Measurements from ENCODE around the gene TLR8. TPM values are rescaled to one million over a fixed set of nuclear protein-coding genes. Genes with fewer than 3 reads are reported as not detected.

TLR8 gene
- total RNA-seq, 6 experiments from 2014 or later = 0.37 to 2.2 (median 1.4) TPM

GRCh38 chrX:12945494-12945893 is 39.1 kb downstream of the TLR8 start:
- intact Hi-C loops (cut with DNase I) = loop anchor here in 1 of 2 donors (5.0 kb wide), 1 partner anchor 542 kb away; no protein-coding TSS in a partner anchor
- TF ChIP-seq, protein P1, sequence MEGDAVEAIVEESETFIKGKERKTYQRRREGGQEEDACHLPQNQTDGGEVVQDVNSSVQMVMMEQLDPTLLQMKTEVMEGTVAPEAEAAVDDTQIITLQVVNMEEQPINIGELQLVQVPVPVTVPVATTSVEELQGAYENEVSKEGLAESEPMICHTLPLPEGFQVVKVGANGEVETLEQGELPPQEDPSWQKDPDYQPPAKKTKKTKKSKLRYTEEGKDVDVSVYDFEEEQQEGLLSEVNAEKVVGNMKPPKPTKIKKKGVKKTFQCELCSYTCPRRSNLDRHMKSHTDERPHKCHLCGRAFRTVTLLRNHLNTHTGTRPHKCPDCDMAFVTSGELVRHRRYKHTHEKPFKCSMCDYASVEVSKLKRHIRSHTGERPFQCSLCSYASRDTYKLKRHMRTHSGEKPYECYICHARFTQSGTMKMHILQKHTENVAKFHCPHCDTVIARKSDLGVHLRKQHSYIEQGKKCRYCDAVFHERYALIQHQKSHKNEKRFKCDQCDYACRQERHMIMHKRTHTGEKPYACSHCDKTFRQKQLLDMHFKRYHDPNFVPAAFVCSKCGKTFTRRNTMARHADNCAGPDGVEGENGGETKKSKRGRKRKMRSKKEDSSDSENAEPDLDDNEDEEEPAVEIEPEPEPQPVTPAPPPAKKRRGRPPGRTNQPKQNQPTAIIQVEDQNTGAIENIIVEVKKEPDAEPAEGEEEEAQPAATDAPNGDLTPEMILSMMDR (IDR thresholded peaks at IDR 0.05) = no peak
- TF ChIP-seq POLR2A (IDR thresholded peaks at IDR 0.05) = no peak
- Histone ChIP-seq H3K4me3 (no peak overlapping the region), H3K36me3 (no peaks in the 10 kb centered on the region), H3K27me3 (no peaks in the 10 kb centered on the region), H3K27ac (no peak overlapping the region), H3K4me1 (peaks cover 0 to 15% (median 6%) of the 10 kb centered on the region in 4 donors), H3K9me3 (no peaks in the 10 kb centered on the region)
- DNase-seq = no peak
- no peak for ATAC-seq
- 44% methylated on average over 4 of the region's 4 CpGs for WGBS (ENCODE audit: insufficient coverage, low coverage, low lambda C conversion rate, missing lambda C conversion rate)

- ATAC-seq (no peak), DNase-seq (no peak)
- Histone ChIP-seq H3K27me3 (no peaks in the 10 kb centered on the region), H3K9me3 (no peaks in the 10 kb centered on the region), H3K27ac (no peak overlapping the region), H3K4me3 (no peak overlapping the region), H3K4me1 (peaks cover 0 to 15% (median 6%) of the 10 kb centered on the region in 4 donors), H3K36me3 (no peaks in the 10 kb centered on the region)
- whole genome bisulfite sequencing (ENCODE audit: insufficient coverage, low coverage, low lambda C conversion rate, missing lambda C conversion rate) = 41% methylated on average over 4 of the region's 4 CpGs
- TF ChIP-seq POLR2A (IDR thresholded peaks at IDR 0.05) = no peak
- TF ChIP-seq, protein P1 (IDR thresholded peaks at IDR 0.05) = no peak
- intact Hi-C loops (cut with DNase I) = loop anchor here in 1 of 2 donors (5.0 kb wide), 1 partner anchor 541 kb away; no protein-coding TSS in a partner anchor
Measured at GRCh38 chrX:12946406-12946805, 40.0 kb downstream of the TLR8 start.

DNA sequence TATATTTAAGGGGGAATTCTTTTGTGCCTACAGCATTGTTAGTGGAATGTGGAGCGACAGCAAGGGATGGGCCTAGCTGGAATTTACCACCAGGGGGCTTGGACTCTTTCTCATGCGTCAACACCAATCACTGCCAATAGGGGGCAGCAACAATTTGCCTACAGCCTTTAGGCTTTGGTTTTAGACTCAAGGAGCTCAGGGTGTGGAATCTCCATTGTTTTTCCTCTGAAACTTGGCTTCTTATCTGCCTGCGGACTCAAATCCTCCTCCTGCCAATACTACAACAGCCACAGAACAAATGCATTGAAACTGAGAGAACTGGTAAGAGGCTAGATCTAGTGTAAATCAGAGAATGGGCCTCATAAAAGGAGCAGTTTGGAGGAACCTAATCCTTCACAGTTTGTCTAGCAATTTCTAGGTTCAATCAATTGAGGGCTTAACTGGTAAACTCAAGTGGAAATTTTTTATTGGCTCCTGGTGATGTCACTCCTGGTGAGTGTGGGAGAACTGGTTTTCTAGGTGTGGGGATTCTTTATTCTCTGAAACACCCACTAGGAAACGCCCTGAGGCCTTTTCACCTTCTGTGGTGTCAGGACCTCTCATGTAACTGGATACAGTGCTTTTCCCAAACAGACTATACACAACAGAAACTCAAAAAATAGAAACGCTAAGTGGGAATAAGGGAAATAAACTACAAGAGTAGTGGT is 40.6 kb downstream of the TLR8 start:
- DNase-seq = peak in 2 of 3 donors; percentile 57 to 66
- TF ChIP-seq, protein P1 (IDR thresholded peaks at IDR 0.05) = peak; percentile 94 to 99 (median 96)
- TF ChIP-seq POLR2A (IDR thresholded peaks at IDR 0.05) = no peak
- Histone ChIP-seq H3K9me3 (no peaks in the 10 kb centered on the region), H3K27ac (peak overlapping the region in 1 of 3 donors; percentile 1), H3K36me3 (no peaks in the 10 kb centered on the region), H3K4me3 (no peak overlapping the region), H3K4me1 (peaks cover 0 to 15% (median 6%) of the 10 kb centered on the region in 4 donors), H3K27me3 (no peaks in the 10 kb centered on the region)
- ATAC-seq = peak; percentile 83 to 91 (median 87)
- 50% methylated on average over 5 of the region's 5 CpGs for WGBS (ENCODE audit: insufficient coverage, low coverage, low lambda C conversion rate, missing lambda C conversion rate)
- intact Hi-C loops (cut with DNase I) = loop anchor here in 1 of 2 donors (5.0 kb wide), 1 partner anchor 540 kb away; no protein-coding TSS in a partner anchor

- Histone ChIP-seq H3K27ac (peak overlapping the region in 1 of 3 donors; percentile 7), H3K27me3 (no peaks in the 10 kb centered on the region), H3K9me3 (no peaks in the 10 kb centered on the region), H3K36me3 (no peaks in the 10 kb centered on the region), H3K4me3 (no peak overlapping the region), H3K4me1 (peaks cover 0 to 15% (median 6%) of the 10 kb centered on the region in 4 donors)
- intact Hi-C loops (cut with DNase I) = loop anchor here in 1 of 2 donors (5.0 kb wide), 1 partner anchor 540 kb away; no protein-coding TSS in a partner anchor
- ATAC-seq = peak; percentile 7 to 80 (median 45)
- WGBS (ENCODE audit: insufficient coverage, low coverage, low lambda C conversion rate, missing lambda C conversion rate) = 58% methylated on average over 5 of the region's 5 CpGs
- no peak for DNase-seq
- TF ChIP-seq, protein P1 (IDR thresholded peaks at IDR 0.05) = no peak
- TF ChIP-seq POLR2A (IDR thresholded peaks at IDR 0.05) = no peak
Measured at GRCh38 chrX:12947545-12948235, 41.3 kb downstream of the TLR8 start.
